ENCODE measurements around the gene CACUL1. TPM values are rescaled to one million over a fixed set of nuclear protein-coding genes. Genes with fewer than 3 reads are reported as not detected.
A peak's percentile ranks its signal among the peaks of the same experiment; 100 is the strongest.
"Not testable (repeated sequence)": the region's sequence is repeated elsewhere in the genome, so short reads cannot be mapped to it uniquely, and the experiment has no call there.

Gene CACUL1
- polyA plus RNA-seq, 4 donors = 25.1 to 42.5 (median 28.3) TPM

GRCh38 chr10:118692872-118693271 lies 61.9 kb downstream of the CACUL1 start:
- DNase-seq (ENCODE audit: low read depth in 4 of 4, low spot score in 2 of 4) = no peak

- no peak for DNase-seq (ENCODE audit: low read depth in 4 of 4, low spot score in 2 of 4)
These were observed 65.5 kb downstream of the CACUL1 start for GRCh38 chr10:118689070-118689858.

GRCh38 chr10:118687472-118687871 lies 67.3 kb downstream of the CACUL1 start:
- no peak for DNase-seq (ENCODE audit: low read depth in 4 of 4, low spot score in 2 of 4)

GRCh38 chr10:118682533-118682932 lies 72.2 kb downstream of the CACUL1 start:
- DNase-seq (ENCODE audit: low read depth in 4 of 4, low spot score in 2 of 4) = no peak

GRCh38 chr10:118680197-118680596 lies 74.6 kb downstream of the CACUL1 start:
- no peak for DNase-seq (ENCODE audit: low read depth in 4 of 4, low spot score in 2 of 4)

GRCh38 chr10:118674226-118674919 lies 80.4 kb downstream of the CACUL1 start:
- no peak for DNase-seq (ENCODE audit: low read depth in 4 of 4, low spot score in 2 of 4)

- DNase-seq (ENCODE audit: low read depth in 4 of 4, low spot score in 2 of 4) = no peak
These were observed 81.7 kb downstream of the CACUL1 start for GRCh38 chr10:118672766-118673715.

GRCh38 chr10:118672153-118672552 lies 82.6 kb downstream of the CACUL1 start:
- no peak for DNase-seq (ENCODE audit: low read depth in 4 of 4, low spot score in 2 of 4)

GRCh38 chr10:118671221-118671620 lies 83.5 kb downstream of the CACUL1 start:
- DNase-seq (ENCODE audit: low read depth in 4 of 4, low spot score in 2 of 4) = not testable (repeated sequence)

- DNase-seq (ENCODE audit: low read depth in 4 of 4, low spot score in 2 of 4) = no peak
These were observed 84.2 kb downstream of the CACUL1 start for GRCh38 chr10:118670472-118671124.

- DNase-seq (ENCODE audit: low read depth in 4 of 4, low spot score in 2 of 4) = no peak
These were observed 84.9 kb downstream of the CACUL1 start for GRCh38 chr10:118669835-118670234.

GRCh38 chr10:118669020-118669791 lies 85.6 kb downstream of the CACUL1 start:
- peak in 2 of 4 donors; percentile 5 to 17 for DNase-seq (ENCODE audit: low read depth in 4 of 4, low spot score in 2 of 4)

- DNase-seq (ENCODE audit: low read depth in 4 of 4, low spot score in 2 of 4) = no peak
These were observed 86.4 kb downstream of the CACUL1 start for GRCh38 chr10:118668228-118668952.

GRCh38 chr10:118667732-118668131 lies 87.0 kb downstream of the CACUL1 start:
- no peak for DNase-seq (ENCODE audit: low read depth in 4 of 4, low spot score in 2 of 4)

GRCh38 chr10:118666350-118666749 lies 88.4 kb downstream of the CACUL1 start:
- no peak for DNase-seq (ENCODE audit: low read depth in 4 of 4, low spot score in 2 of 4)

GRCh38 chr10:118664321-118664720 lies 90.4 kb downstream of the CACUL1 start:
- no peak for DNase-seq (ENCODE audit: low read depth in 4 of 4, low spot score in 2 of 4)

GRCh38 chr10:118663176-118663575 lies 91.6 kb downstream of the CACUL1 start:
- DNase-seq (ENCODE audit: low read depth in 4 of 4, low spot score in 2 of 4) = no peak

- DNase-seq (ENCODE audit: low read depth in 4 of 4, low spot score in 2 of 4) = no peak
These were observed 92.3 kb downstream of the CACUL1 start for GRCh38 chr10:118662228-118663035.
